Muscle layer of colon (tissue), 2 donors: ENCODE measurements around the gene IGSF22.
"Not testable (repeated sequence)": the region's sequence is repeated elsewhere in the genome, so short reads cannot be mapped to it uniquely, and the experiment has no call there.

ENCODE experiments used
- H3K27ac ChIP-seq: one replicate; pipeline ENCODE4 v1.7.0; 2013; ENCODE audit warnings: low read depth, mild to moderate bottlenecking, low read length, moderate library complexity
- H3K27me3 ChIP-seq, 2 donors: one replicate each; pipeline ENCODE4 v1.7.0; 2013; ENCODE audit warnings: low read length in 2 of 2, mild to moderate bottlenecking in 2 of 2; ENCODE audit not compliant: insufficient read depth in 2 of 2, control insufficient read depth in 1 of 2
- H3K36me3 ChIP-seq: one replicate; pipeline ENCODE4 v1.7.0; 2013; ENCODE audit warnings: mild to moderate bottlenecking, low read length; ENCODE audit not compliant: insufficient read depth
- H3K4me1 ChIP-seq: one replicate; pipeline ENCODE4 v1.7.0; 2013; ENCODE audit warnings: mild to moderate bottlenecking, low read length; ENCODE audit not compliant: insufficient read depth
- H3K4me3 ChIP-seq, 2 donors: one replicate each; pipeline ENCODE4 v1.7.0; 2013; ENCODE audit warnings: low read length in 2 of 2, low read depth in 1 of 2, mild to moderate bottlenecking in 1 of 2, moderate library complexity in 1 of 2
- H3K9ac ChIP-seq: one replicate; pipeline ENCODE4 v1.7.0; 2013; ENCODE audit warnings: low read length
- H3K9me3 ChIP-seq: one replicate; pipeline ENCODE4 v1.7.0; 2013; ENCODE audit warnings: mild to moderate bottlenecking, low read length
- donor health status: abdominal sarcoma.
- donor health status: Adenocarcinoma of cecum.

IGSF22 gene

GRCh38 chr11:18676803-18677202 lies 49.2 kb downstream of the IGSF22 start:
- H3K36me3 ChIP-seq = no peaks in the 10 kb centered on the region

GRCh38 chr11:18672209-18672608 lies 53.8 kb downstream of the IGSF22 start:
- not testable (repeated sequence) for H3K9ac ChIP-seq, H3K4me1 ChIP-seq, H3K27me3 ChIP-seq, H3K36me3 ChIP-seq, H3K4me3 ChIP-seq, H3K9me3 ChIP-seq, H3K27ac ChIP-seq

More at GRCh38 chr11:18676803-18677202, 49.2 kb downstream of the IGSF22 start:
- Histone ChIP-seq H3K4me3 (no peak overlapping the region), H3K27ac (no peak overlapping the region), H3K4me1 (no peaks in the 10 kb centered on the region), H3K9me3 (no peaks in the 10 kb centered on the region), H3K27me3 (no peaks in the 10 kb centered on the region), H3K9ac (no peak overlapping the region)

GRCh38 chr11:18671246-18671645 lies 54.7 kb downstream of the IGSF22 start:
- H3K9me3 ChIP-seq = no peaks in the 10 kb centered on the region
- H3K4me3 ChIP-seq = no peak overlapping the region
- no peaks in the 10 kb centered on the region for H3K27me3 ChIP-seq
- H3K27ac ChIP-seq = no peak overlapping the region
- no peak overlapping the region for H3K9ac ChIP-seq
- H3K4me1 ChIP-seq = no peaks in the 10 kb centered on the region
- H3K36me3 ChIP-seq = no peaks in the 10 kb centered on the region

DNA sequence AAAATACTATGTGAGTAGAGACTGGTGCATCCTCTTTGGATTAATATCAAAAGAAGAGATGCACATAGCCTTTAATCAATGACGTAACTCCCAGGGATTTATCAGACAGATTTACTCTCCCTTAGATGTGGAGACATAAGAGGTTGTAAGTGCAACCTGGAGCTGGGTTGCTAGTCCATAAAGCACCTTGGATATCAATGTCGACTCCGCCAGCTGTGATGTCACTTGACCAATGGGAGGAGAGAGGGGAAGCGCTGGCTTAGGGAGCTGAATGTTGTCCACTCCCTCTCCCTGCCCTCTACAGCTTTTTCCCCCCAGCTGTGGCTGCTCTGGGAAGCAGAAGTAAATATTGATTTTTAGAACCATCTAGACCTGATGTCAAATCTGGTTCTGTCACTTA lies 56.3 kb downstream of the IGSF22 start:
- no peaks in the 10 kb centered on the region for H3K36me3 ChIP-seq
- H3K27ac ChIP-seq = no peak overlapping the region
- H3K27me3 ChIP-seq = no peaks in the 10 kb centered on the region
- no peak overlapping the region for H3K9ac ChIP-seq
- H3K4me3 ChIP-seq = no peak overlapping the region
- no peaks in the 10 kb centered on the region for H3K9me3 ChIP-seq
- no peaks in the 10 kb centered on the region for H3K4me1 ChIP-seq

DNA sequence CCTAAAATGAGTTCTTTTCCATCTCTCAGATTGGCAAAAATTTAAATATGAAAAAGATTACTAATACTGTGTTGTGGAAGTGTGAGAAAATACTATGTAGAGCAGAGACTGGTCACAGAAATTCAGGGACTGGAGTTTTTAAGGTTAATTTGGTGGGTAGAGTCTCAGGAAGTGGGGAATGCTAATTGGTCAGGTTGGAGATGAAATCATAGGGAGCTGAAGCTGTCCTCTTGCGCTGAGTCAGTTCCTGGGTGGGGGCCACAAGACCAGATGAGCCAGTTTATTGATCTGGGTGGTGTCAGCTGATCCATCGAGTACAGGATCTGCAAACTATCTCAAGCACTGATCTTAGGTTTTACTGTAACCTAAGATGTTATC lies 56.8 kb downstream of the IGSF22 start:
- no peak overlapping the region for H3K4me3 ChIP-seq
- no peaks in the 10 kb centered on the region for H3K27me3 ChIP-seq
- H3K36me3 ChIP-seq = no peaks in the 10 kb centered on the region
- no peaks in the 10 kb centered on the region for H3K4me1 ChIP-seq
- no peaks in the 10 kb centered on the region for H3K9me3 ChIP-seq
- no peak overlapping the region for H3K27ac ChIP-seq
- H3K9ac ChIP-seq = no peak overlapping the region

DNA sequence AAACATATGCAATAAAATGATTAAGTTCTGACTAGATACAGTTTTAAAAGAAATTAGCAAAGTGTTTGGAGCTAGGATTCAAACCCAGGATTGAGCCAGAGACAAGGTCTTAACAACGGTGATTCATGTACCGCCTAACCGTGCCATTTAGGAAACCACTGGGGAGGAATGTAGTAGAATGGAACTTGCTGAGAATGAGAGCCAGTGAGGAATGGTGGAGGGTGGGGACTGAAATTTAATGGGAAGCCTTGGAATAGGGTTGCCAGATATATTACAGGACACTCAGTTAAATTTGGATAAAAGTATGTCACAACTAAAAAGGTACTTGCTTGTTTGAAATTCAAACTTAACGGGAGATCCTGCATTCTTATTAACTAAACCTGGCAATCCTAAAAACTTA lies 57.9 kb downstream of the IGSF22 start:
- Histone ChIP-seq H3K4me1 (no peaks in the 10 kb centered on the region), H3K36me3 (no peaks in the 10 kb centered on the region), H3K9me3 (no peaks in the 10 kb centered on the region), H3K27me3 (no peaks in the 10 kb centered on the region), H3K9ac (no peak overlapping the region), H3K4me3 (no peak overlapping the region), H3K27ac (no peak overlapping the region)

- not testable (repeated sequence) for H3K36me3 ChIP-seq, H3K9ac ChIP-seq, H3K4me3 ChIP-seq, H3K9me3 ChIP-seq, H3K27me3 ChIP-seq, H3K4me1 ChIP-seq, H3K27ac ChIP-seq
Measured at GRCh38 chr11:18665353-18665872, 60.6 kb downstream of the IGSF22 start.

GRCh38 chr11:18657673-18658072 lies 68.3 kb downstream of the IGSF22 start:
- no peak overlapping the region for H3K4me3 ChIP-seq
- no peaks in the 10 kb centered on the region for H3K4me1 ChIP-seq
- no peaks in the 10 kb centered on the region for H3K9me3 ChIP-seq
- H3K27me3 ChIP-seq = peaks cover 0 to 6% of the 10 kb centered on the region in 2 donors
- H3K36me3 ChIP-seq = no peaks in the 10 kb centered on the region
- no peak overlapping the region for H3K9ac ChIP-seq
- H3K27ac ChIP-seq = no peak overlapping the region
